IPS DF 6.9 (cell line): ENCODE measurements around the gene RTL1.

Source experiments
- DNase-seq: peaks from one replicate; pipeline ENCODE4 v3.0.0-alpha.2; 2013; ENCODE audit warnings: low read depth, low spot score
- H3K27ac ChIP-seq: one replicate; pipeline ENCODE4 v1.5.1; 2013; ENCODE audit warnings: low read length, control low read depth
- H3K27me3 ChIP-seq: 2 replicates; pipeline ENCODE4 v1.6.1; 2013; ENCODE audit warnings: mild to moderate bottlenecking, low read length; ENCODE audit not compliant: control insufficient read depth, insufficient read depth
- H3K36me3 ChIP-seq: 2 replicates; pipeline ENCODE4 v1.6.1; 2013; ENCODE audit warnings: low read length; ENCODE audit not compliant: control insufficient read depth, insufficient read depth
- H3K4me1 ChIP-seq: 2 replicates; pipeline ENCODE4 v1.6.1; 2013; ENCODE audit warnings: low read length; ENCODE audit not compliant: control insufficient read depth, insufficient read depth
- H3K4me3 ChIP-seq: 2 replicates; pipeline ENCODE4 v1.5.1; 2013; ENCODE audit warnings: mild to moderate bottlenecking, low read length
- H3K9me3 ChIP-seq: 2 replicates; pipeline ENCODE4 v1.6.1; 2013; ENCODE audit warnings: low read length, inconsistent platforms; ENCODE audit not compliant: control insufficient read depth, insufficient read depth
- WGBS: extraction: QIAGEN DNeasy Blood & Tissue Kit; methylation state at CpG from one replicate; pipeline ENCODE4 v1.1.7; 2013; ENCODE audit warnings: mixed read lengths, missing lambda C conversion rate; ENCODE audit not compliant: insufficient read length, insufficient coverage; 5-methylcytosine and 5-hydroxymethylcytosine counted together

Gene RTL1

DNA sequence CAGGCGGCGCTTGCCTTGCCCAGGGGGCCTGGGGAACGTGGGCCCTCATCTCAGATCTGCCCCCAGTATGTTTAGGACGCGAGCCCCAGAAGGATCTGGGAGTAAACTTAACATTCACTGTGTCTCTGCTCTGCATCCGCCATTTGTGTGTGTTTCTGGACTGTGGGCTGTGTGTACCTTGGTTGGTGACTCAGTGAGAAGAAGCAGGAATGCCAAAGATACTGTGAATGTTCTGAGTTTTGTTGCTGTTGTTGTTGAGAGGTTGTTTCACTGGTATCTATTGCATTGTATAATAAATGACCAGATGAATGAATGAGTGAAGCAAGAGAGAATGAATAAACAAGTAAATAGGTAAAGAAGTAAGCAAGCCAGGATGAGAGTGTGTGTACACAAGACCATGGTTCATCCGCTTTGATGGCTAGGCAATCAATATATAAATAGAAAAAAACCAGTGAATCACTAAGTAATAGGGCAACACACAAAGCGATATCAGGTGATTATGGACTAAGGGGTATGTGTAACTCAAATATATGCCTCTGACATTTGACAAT, 57.1 kb downstream of the RTL1 start:
- Histone ChIP-seq H3K27me3 (no peaks in the 10 kb centered on the region), H3K4me1 (no peaks in the 10 kb centered on the region; the same call in 1 of the 2 replicates), H3K9me3 (no peaks in the 10 kb centered on the region), H3K4me3 (no peak overlapping the region), H3K36me3 (no peaks in the 10 kb centered on the region), H3K27ac (no peak overlapping the region)
- DNase-seq = no peak
- no CpG with 5 or more reads among the region's 8 CpGs for WGBS

DNA sequence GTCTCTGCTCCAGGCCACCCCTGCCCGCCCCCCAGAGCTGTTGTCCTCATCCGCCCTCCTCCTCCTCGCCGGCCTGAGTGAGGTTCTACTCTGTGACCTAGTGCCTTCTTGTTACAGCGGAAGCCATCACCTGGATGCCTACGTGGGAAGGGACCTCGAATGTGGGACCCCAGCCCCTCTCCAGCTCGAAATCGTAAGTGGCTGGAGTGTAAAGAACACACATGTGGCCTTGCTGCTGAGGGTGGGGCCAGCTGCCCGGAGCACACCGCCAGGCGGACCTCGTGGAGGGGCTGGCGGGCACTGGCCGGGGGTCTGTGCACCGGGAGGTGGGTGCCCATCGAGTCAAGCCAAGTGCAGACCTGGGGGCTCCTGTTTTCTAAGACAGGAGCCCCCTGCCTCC, 58.2 kb downstream of the RTL1 start:
- no peak for DNase-seq
- H3K4me1 ChIP-seq = peaks cover 3% of the 10 kb centered on the region
- H3K36me3 ChIP-seq = no peaks in the 10 kb centered on the region
- H3K9me3 ChIP-seq = no peaks in the 10 kb centered on the region
- H3K27me3 ChIP-seq = no peaks in the 10 kb centered on the region
- no peak overlapping the region for H3K27ac ChIP-seq
- H3K4me3 ChIP-seq = no peak overlapping the region
- WGBS = no CpG with 5 or more reads among the region's 17 CpGs

DNA sequence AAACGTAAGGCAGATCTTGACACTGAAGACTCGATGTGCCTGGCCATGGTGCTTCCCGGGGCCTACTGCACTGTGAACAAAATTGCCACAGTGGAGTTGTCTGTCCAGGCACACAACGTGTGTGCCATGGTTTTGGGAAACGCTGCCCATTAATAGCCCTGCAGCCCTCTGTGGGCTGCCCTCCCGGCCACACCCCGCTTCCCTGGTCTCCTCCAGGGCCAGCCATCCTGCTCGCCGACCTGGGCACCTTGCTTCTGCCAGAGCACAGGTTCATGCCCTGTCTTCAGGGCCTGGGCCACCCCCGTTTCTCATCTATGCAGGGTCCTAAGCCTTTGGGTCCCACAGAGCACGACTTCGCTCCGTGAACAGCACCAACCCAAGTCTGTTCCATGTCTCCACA, 58.7 kb downstream of the RTL1 start:
- Histone ChIP-seq H3K4me3 (no peak overlapping the region), H3K27ac (no peak overlapping the region), H3K27me3 (no peaks in the 10 kb centered on the region), H3K9me3 (no peaks in the 10 kb centered on the region), H3K36me3 (no peaks in the 10 kb centered on the region), H3K4me1 (peaks cover 6% of the 10 kb centered on the region)
- WGBS = no CpG with 5 or more reads among the region's 13 CpGs
- no peak for DNase-seq

DNA sequence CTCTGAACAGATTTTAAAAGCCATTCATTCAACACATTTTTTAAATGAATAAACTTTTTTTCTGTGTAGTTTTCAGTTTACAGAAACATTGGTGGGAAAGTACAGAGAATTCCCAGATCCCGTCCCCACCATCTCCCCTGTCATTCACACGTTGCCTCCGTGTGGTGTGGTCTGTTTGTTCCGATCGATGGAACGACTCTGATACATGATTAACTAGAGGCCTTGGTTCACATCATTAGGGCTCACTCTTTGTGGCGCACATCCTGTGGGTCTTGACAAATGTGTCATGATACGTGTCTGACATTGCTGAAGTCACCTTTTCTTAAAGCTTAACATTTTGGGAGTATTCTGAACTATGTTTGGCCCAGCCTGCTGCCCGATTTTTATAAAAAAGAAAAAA, 59.1 kb downstream of the RTL1 start:
- no peak overlapping the region for H3K4me3 ChIP-seq
- no peak for DNase-seq

DNA sequence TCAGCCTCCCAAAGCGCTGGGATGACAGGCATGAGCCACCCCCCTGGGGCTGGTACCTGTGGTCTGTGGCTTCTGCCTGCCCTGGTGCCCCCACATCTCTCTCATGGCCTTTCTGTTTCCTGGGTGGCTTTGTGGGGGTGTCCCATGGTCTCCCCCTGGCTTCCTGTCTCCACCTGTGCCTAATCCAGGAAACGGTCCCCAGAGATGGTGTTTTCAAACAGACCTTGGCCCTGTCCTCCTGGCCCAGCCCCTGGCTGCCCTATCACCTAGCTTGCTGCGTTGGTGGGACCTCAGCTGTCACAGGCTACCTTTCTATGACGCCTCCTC, 59.5 kb downstream of the RTL1 start:
- no peak for DNase-seq
- no peak overlapping the region for H3K4me3 ChIP-seq
- H3K27me3 ChIP-seq = no peaks in the 10 kb centered on the region
- no peak overlapping the region for H3K27ac ChIP-seq
- H3K9me3 ChIP-seq = no peaks in the 10 kb centered on the region
- peaks cover 8% of the 10 kb centered on the region for H3K4me1 ChIP-seq
- H3K36me3 ChIP-seq = no peaks in the 10 kb centered on the region
- WGBS = no CpG with 5 or more reads among the region's 4 CpGs

More for the DNA sequence above, 59.1 kb downstream of the RTL1 start:
- Histone ChIP-seq H3K27me3 (no peaks in the 10 kb centered on the region), H3K36me3 (no peaks in the 10 kb centered on the region), H3K9me3 (no peaks in the 10 kb centered on the region), H3K4me1 (peaks cover 8% of the 10 kb centered on the region), H3K27ac (no peak overlapping the region)
- no CpG with 5 or more reads among the region's 9 CpGs for WGBS

DNA sequence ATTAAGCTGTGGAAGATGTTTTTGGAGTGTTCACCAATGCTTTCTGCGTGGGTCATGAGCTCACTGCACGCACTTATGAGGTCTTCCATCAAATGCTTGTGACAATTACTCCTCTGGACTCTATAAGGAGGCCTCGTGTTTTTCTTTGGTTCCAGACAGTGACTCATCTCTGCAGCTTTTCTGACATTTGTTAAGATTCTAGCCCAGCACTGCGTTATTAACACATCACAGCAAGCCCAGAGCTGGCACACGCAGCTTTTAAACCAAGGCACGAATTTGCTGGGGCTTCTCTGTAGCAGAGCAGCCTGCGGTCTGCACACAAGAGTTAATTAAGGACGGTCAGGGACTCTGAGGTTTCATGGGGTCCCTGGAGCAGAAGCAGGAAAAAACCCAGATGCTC, 60.7 kb downstream of the RTL1 start:
- H3K4me3 ChIP-seq = no peak overlapping the region
- peaks cover 11% of the 10 kb centered on the region for H3K4me1 ChIP-seq
- no peaks in the 10 kb centered on the region for H3K36me3 ChIP-seq
- no peak overlapping the region for H3K27ac ChIP-seq
- H3K27me3 ChIP-seq = no peaks in the 10 kb centered on the region
- no CpG with 5 or more reads among the region's 8 CpGs for WGBS
- H3K9me3 ChIP-seq = no peaks in the 10 kb centered on the region
- no peak for DNase-seq

DNA sequence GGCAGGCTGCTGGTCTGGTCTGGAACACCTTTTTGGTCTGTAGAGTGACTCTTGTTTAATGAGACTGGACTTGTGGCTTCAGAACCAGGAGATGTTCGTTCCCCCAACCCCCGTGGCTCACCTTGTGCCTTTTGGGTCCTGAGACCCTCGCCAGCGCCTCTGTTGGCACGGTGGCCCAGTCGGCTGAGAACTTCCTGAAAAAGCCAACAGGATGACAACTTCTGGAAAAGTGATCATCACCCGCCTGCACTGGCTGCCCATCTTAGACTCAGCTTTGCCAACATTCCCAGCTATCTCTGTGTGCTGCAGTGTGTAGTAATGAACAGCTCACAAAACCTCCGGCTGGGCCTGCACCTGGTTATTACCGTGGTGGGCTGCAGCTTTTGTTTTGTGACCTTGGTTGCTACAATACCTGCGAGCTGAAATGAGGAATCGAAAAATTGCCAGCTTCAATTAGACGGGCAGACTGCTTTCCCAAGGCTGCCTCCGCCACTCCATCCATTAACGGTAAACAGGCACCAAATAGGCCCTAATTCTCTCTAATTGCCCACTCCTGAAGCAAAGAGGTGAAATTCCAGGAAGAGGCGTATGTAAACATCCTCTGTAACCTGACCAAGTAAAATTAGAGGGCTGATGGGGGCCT, 61.6 kb downstream of the RTL1 start:
- no peak for DNase-seq
- no CpG with 5 or more reads among the region's 15 CpGs for WGBS

DNA sequence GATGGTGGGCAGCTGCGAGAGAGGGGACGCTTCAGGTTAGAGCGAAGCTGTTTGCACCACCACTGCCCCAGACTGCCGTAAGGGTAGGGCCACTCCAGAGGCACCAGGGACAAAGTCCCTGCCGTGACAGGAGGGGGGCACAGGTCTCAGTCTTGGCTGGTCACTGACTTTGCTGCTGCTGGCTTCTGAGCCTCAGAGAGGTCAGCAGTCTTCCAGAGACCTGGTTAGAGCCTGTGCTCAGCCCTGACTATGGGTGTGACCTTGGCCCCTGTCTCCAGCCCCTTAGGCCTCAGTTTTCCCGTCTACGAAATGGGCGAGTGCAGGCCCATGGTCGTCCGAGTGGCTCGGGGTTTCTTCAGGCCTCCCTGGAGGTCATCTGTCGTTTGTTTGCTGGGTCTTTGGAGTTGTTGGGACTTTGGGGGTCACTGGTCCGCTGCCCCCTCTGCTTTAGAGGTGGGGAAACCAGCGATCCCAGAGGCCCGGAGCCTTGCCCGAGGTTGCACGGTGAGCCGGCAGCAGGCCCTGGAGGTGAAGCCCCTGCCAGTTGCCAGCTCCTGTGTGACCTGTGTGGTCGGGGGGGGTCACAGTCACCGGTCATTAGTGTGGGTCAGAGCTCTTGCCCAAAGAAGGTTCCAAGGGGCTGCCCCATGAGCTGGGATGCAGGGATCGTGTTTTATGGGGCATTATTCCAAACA, 62.3 kb downstream of the RTL1 start:
- no peak overlapping the region for H3K4me3 ChIP-seq
- no CpG with 5 or more reads among the region's 21 CpGs for WGBS
- H3K36me3 ChIP-seq = no peaks in the 10 kb centered on the region
- H3K27ac ChIP-seq = no peak overlapping the region
- no peak for DNase-seq
- H3K4me1 ChIP-seq = peaks cover 11% of the 10 kb centered on the region
- H3K27me3 ChIP-seq = no peaks in the 10 kb centered on the region
- H3K9me3 ChIP-seq = no peaks in the 10 kb centered on the region

More for the DNA sequence above, 61.6 kb downstream of the RTL1 start:
- H3K36me3 ChIP-seq = no peaks in the 10 kb centered on the region
- no peaks in the 10 kb centered on the region for H3K9me3 ChIP-seq
- no peak overlapping the region for H3K27ac ChIP-seq
- H3K27me3 ChIP-seq = no peaks in the 10 kb centered on the region
- H3K4me3 ChIP-seq = no peak overlapping the region
- peaks cover 11% of the 10 kb centered on the region for H3K4me1 ChIP-seq

DNA sequence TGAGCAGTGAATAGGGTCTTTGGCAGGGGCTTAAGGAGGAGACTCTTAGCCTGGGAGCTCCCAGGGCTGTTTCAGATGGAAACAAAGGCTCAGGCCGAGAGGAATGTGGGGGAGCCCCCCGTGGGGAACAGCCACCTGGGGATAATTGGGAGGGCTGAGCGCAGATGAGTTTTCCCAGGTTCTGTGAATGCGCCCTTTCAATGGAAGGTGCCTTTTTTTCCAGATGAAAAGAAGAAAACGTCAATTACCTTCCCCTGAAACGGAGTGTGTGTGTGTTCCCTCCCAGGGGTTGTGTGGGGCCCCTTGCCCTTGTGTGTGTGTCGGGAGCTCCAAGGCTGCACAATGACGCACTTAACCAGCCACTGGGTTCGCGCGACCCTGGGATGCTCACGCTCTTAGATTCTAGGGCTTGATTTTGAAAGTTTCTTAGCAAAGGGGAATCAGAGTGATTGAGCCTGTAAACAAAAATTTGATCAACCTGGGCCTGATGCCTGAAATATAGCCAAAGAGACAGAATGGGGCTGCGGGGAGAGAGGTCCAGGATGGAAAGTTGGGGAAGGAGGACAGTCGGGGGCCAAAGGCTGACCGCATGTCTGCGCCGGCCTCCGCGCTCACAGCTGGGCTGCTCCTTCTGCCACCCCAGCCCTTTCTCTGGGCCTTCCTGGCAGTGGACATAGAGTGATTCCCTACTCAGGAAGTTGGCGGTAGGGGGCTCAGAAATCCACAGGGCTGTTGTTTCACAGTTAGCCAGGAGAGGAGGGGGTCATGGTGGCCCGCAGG, 63.0 kb downstream of the RTL1 start:
- Histone ChIP-seq H3K27me3 (no peaks in the 10 kb centered on the region), H3K4me1 (peaks cover 11% of the 10 kb centered on the region), H3K4me3 (no peak overlapping the region), H3K9me3 (no peaks in the 10 kb centered on the region), H3K27ac (no peak overlapping the region), H3K36me3 (no peaks in the 10 kb centered on the region)
- no peak for DNase-seq
- no CpG with 5 or more reads among the region's 21 CpGs for WGBS

DNA sequence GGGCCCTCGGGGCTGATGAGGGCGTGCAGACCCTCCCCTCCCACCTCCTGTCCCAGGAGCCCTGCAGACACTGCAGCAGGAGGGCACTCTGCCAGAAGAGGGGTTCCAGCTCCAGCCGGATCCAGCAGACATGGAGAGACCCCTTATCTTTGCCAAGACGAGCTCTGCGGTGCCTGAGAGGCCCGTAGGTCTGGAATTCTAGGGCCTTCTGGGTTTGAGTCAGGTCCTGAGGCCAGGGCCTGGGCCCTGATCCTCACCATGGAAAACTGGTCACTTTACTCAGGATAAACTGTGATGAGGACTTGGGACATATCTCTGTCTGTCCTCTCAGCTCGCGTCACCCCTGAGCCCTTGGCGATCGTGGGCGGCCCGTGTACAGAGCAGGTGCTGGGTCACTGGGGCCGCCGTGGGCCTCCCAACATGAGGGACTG, 63.8 kb downstream of the RTL1 start:
- Histone ChIP-seq H3K4me1 (peaks cover 11% of the 10 kb centered on the region), H3K9me3 (no peaks in the 10 kb centered on the region), H3K27me3 (no peaks in the 10 kb centered on the region), H3K4me3 (no peak overlapping the region), H3K27ac (no peak overlapping the region), H3K36me3 (no peaks in the 10 kb centered on the region)
- no peak for DNase-seq
- WGBS = no CpG with 5 or more reads among the region's 14 CpGs
